HFFc6 (cell line): ENCODE results near the gene COPE. TPM values are rescaled to one million over a fixed set of nuclear protein-coding genes. Genes with fewer than 3 reads are reported as not detected.

Experiments used
- DNase-seq: peaks from one replicate; pipeline ENCODE4 v3.0.0-alpha.2; 2018
- H3K27ac Mint-ChIP-seq: 2 replicates; pipeline ENCODE4 v1.8.0; 2020; ENCODE audit warnings: mild to moderate bottlenecking, mixed read lengths
- H3K27me3 Mint-ChIP-seq: 2 replicates; pipeline ENCODE4 v1.8.0; 2021; ENCODE audit warnings: mild to moderate bottlenecking, moderate library complexity, mixed read lengths; ENCODE audit not compliant: insufficient read depth
- H3K36me3 Mint-ChIP-seq: 2 replicates; pipeline ENCODE4 v1.8.0; 2021; ENCODE audit warnings: low read depth, mixed read lengths
- H3K4me1 Mint-ChIP-seq: 2 replicates; pipeline ENCODE4 v1.8.0; 2020; ENCODE audit warnings: low read depth, mixed read lengths
- H3K4me3 Mint-ChIP-seq: 2 replicates; pipeline ENCODE4 v1.8.0; 2020; ENCODE audit warnings: mild to moderate bottlenecking, moderate library complexity, mixed read lengths
- H3K9me3 Mint-ChIP-seq: 2 replicates; pipeline ENCODE4 v1.8.0; 2020; ENCODE audit warnings: mild to moderate bottlenecking, mixed read lengths
- total RNA-seq, 6 experiments: library from RNA; stranded (reverse); fragmentation: NEBNext Ultra II Directional; extraction: Animal tissue kit (Norgen Biotek cat#: 25700); gene quantifications; 2 replicates in 1 of 6; 3 replicates in 5 of 6; pipeline ENCODE4 v1.2.3, GENCODE V29; 2021
- TF ChIP-seq, protein P1 (sequence below): fragments of 200-600 bp; sonication (generic); IDR thresholded peaks from 2 replicates; pipeline ENCODE4 v1.5.0; 2021; ENCODE audit warnings: antibody characterized with exemption, mild to moderate bottlenecking

COPE gene
- total RNA-seq, 6 experiments from 2014 or later = 268 to 315 (median 286) TPM

- no peak overlapping the region for H3K27ac Mint-ChIP-seq
- H3K4me3 Mint-ChIP-seq = no peak overlapping the region
- H3K27me3 Mint-ChIP-seq = peaks cover 5% of the 10 kb centered on the region
- H3K4me1 Mint-ChIP-seq = peaks cover 6% of the 10 kb centered on the region; the same call in 1 of the 2 replicates
- TF ChIP-seq, protein P1, sequence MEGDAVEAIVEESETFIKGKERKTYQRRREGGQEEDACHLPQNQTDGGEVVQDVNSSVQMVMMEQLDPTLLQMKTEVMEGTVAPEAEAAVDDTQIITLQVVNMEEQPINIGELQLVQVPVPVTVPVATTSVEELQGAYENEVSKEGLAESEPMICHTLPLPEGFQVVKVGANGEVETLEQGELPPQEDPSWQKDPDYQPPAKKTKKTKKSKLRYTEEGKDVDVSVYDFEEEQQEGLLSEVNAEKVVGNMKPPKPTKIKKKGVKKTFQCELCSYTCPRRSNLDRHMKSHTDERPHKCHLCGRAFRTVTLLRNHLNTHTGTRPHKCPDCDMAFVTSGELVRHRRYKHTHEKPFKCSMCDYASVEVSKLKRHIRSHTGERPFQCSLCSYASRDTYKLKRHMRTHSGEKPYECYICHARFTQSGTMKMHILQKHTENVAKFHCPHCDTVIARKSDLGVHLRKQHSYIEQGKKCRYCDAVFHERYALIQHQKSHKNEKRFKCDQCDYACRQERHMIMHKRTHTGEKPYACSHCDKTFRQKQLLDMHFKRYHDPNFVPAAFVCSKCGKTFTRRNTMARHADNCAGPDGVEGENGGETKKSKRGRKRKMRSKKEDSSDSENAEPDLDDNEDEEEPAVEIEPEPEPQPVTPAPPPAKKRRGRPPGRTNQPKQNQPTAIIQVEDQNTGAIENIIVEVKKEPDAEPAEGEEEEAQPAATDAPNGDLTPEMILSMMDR = no peak
- H3K9me3 Mint-ChIP-seq = no peaks in the 10 kb centered on the region; the same call in 1 of the 2 replicates
- DNase-seq = no peak
- H3K36me3 Mint-ChIP-seq = peaks cover 41% of the 10 kb centered on the region
Measured at GRCh38 chr19:18871543-18871942, 47.6 kb downstream of the COPE start.

GRCh38 chr19:18870531-18871172, 48.5 kb downstream of the COPE start:
- peaks cover 34% of the 10 kb centered on the region for H3K36me3 Mint-ChIP-seq
- TF ChIP-seq, protein P1 = no peak
- H3K4me3 Mint-ChIP-seq = no peak overlapping the region
- no peak for DNase-seq
- H3K4me1 Mint-ChIP-seq = peaks cover 4% of the 10 kb centered on the region; the same call in 1 of the 2 replicates
- H3K27me3 Mint-ChIP-seq = peaks cover 5% of the 10 kb centered on the region
- H3K27ac Mint-ChIP-seq = peak overlapping the region; percentile 29; the same call in 1 of the 2 replicates
- no peaks in the 10 kb centered on the region for H3K9me3 Mint-ChIP-seq

DNA sequence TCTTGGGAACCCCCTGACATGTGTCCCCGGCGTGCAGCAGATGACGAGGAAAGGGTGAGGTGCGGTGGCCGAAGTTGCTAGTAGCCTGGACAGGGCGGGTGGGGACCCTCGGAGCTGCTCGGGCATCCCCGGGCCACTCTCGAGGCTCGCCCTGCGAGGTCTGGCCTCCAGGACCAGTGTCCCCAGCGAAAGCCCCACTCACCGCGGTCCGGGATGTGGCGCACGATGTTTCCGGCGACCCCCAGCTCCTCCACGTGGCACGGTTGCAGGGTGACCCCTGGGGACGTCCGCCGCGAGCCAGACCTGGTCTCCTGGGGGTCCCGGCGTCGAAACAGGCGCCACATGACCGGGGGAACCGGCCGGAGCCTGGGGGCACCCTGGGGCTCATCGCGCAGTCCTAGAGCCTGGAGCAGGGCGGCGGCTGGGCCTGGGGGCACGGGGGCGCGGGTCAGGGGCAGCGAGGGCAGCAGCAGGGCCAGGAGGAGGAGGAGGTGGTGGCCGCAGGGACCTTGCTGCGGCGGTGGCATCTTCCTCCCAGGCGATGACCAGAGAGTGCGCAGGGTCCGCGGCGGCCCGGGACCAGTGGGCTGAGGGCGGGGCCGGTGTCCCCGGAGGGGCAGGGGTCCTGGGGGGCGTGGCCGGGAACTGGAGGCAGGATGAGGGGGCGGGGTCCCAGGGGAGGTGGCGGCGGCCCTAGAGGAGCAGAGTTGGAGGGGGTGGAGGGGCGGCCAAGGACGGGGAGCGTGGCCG, 49.2 kb downstream of the COPE start:
- Mint-ChIP-seq H3K27me3 (peaks cover 5% of the 10 kb centered on the region), H3K27ac (no peak overlapping the region), H3K9me3 (no peaks in the 10 kb centered on the region), H3K4me1 (no peaks in the 10 kb centered on the region), H3K4me3 (no peak overlapping the region), H3K36me3 (peaks cover 31% of the 10 kb centered on the region)
- TF ChIP-seq, protein P1 = no peak
- DNase-seq = no peak

DNA sequence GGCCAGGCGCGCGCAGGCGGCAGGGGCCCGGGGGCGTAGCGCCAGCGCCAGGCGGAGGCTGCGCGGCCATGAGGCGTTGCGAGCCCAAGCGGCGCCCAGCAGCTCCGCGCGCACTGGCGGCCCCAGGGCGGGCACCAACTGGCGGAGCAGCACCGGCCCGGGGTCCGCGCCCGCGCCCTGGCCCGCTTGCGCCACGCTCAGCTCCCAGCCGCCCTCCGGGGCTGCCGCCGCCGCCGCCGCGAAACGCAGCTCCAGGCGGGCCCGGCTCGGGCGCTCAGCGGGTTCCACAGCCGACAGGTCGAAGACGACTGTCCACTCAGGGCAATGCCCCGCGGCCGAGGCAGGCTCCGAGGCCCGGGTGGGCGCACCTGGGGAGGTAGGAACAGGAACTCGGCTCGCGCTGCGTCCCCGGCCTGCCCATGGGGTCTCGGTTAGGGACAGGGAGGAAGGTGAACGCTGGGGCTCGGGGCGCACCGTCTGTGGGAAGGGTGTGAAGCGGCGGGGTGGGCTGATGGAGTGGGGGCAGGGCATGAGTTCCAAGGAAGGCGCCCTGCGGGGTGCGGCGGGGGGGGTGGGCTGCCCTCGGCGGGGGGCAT, 50.1 kb downstream of the COPE start:
- TF ChIP-seq, protein P1 = no peak
- DNase-seq = no peak
- peaks cover 23% of the 10 kb centered on the region for H3K36me3 Mint-ChIP-seq

DNA sequence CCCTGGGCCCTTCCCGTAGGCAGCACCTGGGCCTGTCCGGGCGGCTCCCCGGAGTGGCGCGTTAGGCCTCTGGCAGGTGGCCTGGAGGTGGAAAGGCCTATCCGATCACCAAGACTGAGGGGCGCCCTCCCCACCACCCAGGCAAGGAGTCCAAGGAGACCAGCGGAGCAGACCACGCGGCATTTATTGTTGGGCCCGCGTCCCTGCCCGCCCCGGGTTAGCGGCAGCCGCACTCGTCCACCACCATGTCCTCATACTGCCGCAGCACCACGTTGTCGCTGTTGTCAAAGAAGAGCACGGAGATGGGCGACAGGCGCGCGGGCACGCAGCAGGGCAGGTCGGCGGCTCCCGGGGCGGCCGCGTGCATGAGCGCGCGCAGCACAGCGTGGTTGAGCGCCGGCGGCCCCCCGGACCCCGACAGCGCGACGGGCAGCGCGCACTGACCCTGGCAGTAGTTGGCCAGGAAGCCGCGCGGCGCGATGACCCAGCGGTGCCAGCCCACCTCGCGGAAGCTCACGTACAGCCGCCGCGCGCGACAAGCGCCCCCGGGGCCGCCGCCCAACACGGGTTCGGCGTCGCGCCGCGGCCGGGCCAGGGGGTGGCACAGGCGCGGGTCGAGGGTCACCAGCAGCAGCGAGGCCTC, 50.7 kb downstream of the COPE start:
- Mint-ChIP-seq H3K27me3 (peaks cover 3% of the 10 kb centered on the region; the same call in 1 of the 2 replicates), H3K4me1 (no peaks in the 10 kb centered on the region), H3K9me3 (no peaks in the 10 kb centered on the region), H3K27ac (no peak overlapping the region), H3K4me3 (no peak overlapping the region), H3K36me3 (peaks cover 20% of the 10 kb centered on the region)
- TF ChIP-seq, protein P1 = no peak
- no peak for DNase-seq

More for the DNA sequence above, 50.1 kb downstream of the COPE start:
- Mint-ChIP-seq H3K4me3 (no peak overlapping the region), H3K4me1 (no peaks in the 10 kb centered on the region), H3K27ac (no peak overlapping the region), H3K27me3 (peaks cover 3% of the 10 kb centered on the region; the same call in 1 of the 2 replicates), H3K9me3 (no peaks in the 10 kb centered on the region)
